ENCODE measurements around the gene ZNF236.
A peak's percentile ranks its signal among the peaks of the same experiment; 100 is the strongest.

ZNF236 gene

GRCh38 chr18:76908277-76908676 is 85.9 kb downstream of the ZNF236 start:
- DNase-seq (ENCODE audit: low read depth in 3 of 3) = no peak

- no peak for DNase-seq (ENCODE audit: low read depth in 3 of 3)
Measured at GRCh38 chr18:76909439-76909838, 87.1 kb downstream of the ZNF236 start.

GRCh38 chr18:76911440-76911839 is 89.1 kb downstream of the ZNF236 start:
- no peak for DNase-seq (ENCODE audit: low read depth in 3 of 3)

- DNase-seq (ENCODE audit: low read depth in 3 of 3) = no peak
Measured at GRCh38 chr18:76913583-76913982, 91.2 kb downstream of the ZNF236 start.

- DNase-seq (ENCODE audit: low read depth in 3 of 3) = no peak
Measured at GRCh38 chr18:76914314-76914713, 92.0 kb downstream of the ZNF236 start.

GRCh38 chr18:76914796-76915195 is 92.4 kb downstream of the ZNF236 start:
- no peak for DNase-seq (ENCODE audit: low read depth in 3 of 3)

GRCh38 chr18:76915456-76915855 is 93.1 kb downstream of the ZNF236 start:
- no peak for DNase-seq (ENCODE audit: low read depth in 3 of 3)

GRCh38 chr18:76920974-76921373 is 98.6 kb downstream of the ZNF236 start:
- no peak for DNase-seq (ENCODE audit: low read depth in 3 of 3)

GRCh38 chr18:76922107-76922506 is 99.8 kb downstream of the ZNF236 start:
- DNase-seq (ENCODE audit: low read depth in 3 of 3) = peak in 1 of 3 experiments; percentile 10

- DNase-seq (ENCODE audit: low read depth in 3 of 3) = no peak
Measured at GRCh38 chr18:76923485-76924085, 101.2 kb downstream of the ZNF236 start.

GRCh38 chr18:76925501-76925900 is 103.1 kb downstream of the ZNF236 start:
- no peak for DNase-seq (ENCODE audit: low read depth in 3 of 3)

- no peak for DNase-seq (ENCODE audit: low read depth in 3 of 3)
Measured at GRCh38 chr18:76927223-76927725, 104.9 kb downstream of the ZNF236 start.

- DNase-seq (ENCODE audit: low read depth in 3 of 3) = no peak
Measured at GRCh38 chr18:76928179-76928868, 106.0 kb downstream of the ZNF236 start.

- no peak for DNase-seq (ENCODE audit: low read depth in 3 of 3)
Measured at GRCh38 chr18:76931171-76931570, 108.8 kb downstream of the ZNF236 start.

- DNase-seq (ENCODE audit: low read depth in 3 of 3) = no peak
Measured at GRCh38 chr18:76932026-76932819, 109.9 kb downstream of the ZNF236 start.

GRCh38 chr18:76935722-76936337 is 113.5 kb downstream of the ZNF236 start:
- DNase-seq (ENCODE audit: low read depth in 3 of 3) = no peak

GRCh38 chr18:76936877-76937276 is 114.5 kb downstream of the ZNF236 start:
- DNase-seq (ENCODE audit: low read depth in 3 of 3) = no peak

- DNase-seq (ENCODE audit: low read depth in 3 of 3) = no peak
Measured at GRCh38 chr18:76937597-76937996, 115.2 kb downstream of the ZNF236 start.

- no peak for DNase-seq (ENCODE audit: low read depth in 3 of 3)
Measured at GRCh38 chr18:76938619-76939018, 116.3 kb downstream of the ZNF236 start.

- no peak for DNase-seq (ENCODE audit: low read depth in 3 of 3)
Measured at GRCh38 chr18:76941284-76941683, 118.9 kb downstream of the ZNF236 start.

GRCh38 chr18:76943542-76944339 is 121.4 kb downstream of the ZNF236 start:
- no peak for DNase-seq (ENCODE audit: low read depth in 3 of 3)
